ENCODE results near the gene GLT8D1.

GLT8D1 gene

DNA sequence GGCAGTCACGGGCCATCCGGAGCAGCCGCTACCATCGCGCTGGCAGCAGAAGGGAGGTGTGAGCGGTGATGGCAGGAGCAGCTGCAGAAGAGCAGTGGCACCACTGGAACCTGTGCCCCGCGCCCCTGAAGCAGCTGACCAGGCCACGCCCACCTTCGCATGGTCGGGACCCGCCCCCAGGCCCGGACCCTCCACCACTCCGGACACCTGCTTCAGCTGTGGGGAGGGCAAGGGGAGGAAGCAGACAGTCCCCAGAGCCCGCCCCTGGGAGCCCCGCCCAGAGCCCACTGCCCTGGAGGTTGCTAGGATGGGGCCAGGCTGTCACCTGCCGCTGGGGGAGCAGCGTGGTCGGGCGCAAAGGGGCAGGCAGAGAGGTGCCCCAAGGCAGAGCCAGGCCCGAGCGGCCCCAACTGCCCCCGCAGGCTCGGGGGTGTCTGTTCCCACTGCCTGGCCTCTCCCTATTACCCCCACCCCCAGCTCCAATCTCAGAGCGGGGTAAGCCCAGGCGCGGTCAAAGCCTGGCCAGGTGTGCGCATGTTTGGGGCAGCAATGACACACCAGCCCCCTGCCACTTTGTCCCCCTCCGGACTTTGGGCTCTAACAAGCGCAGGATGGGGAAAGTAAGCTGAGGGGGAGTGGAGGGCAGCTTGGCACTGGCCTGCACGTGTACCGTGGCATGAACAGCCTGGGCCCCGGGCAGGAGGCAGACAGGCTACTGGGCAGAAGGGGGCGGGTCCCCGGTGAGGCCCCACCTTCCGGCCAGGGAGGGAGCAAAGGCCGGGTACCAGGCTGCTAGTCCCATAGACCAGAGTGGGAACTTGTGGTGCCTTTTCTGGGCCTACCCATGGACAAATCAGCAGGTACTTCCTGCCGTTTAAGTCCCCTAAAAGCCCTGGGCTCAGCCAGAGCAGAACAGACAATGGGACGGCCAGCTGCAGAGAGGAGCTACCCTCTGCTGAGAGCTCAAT, 9.0 kb upstream of the GLT8D1 start:
- TF ChIP-seq, protein P1, sequence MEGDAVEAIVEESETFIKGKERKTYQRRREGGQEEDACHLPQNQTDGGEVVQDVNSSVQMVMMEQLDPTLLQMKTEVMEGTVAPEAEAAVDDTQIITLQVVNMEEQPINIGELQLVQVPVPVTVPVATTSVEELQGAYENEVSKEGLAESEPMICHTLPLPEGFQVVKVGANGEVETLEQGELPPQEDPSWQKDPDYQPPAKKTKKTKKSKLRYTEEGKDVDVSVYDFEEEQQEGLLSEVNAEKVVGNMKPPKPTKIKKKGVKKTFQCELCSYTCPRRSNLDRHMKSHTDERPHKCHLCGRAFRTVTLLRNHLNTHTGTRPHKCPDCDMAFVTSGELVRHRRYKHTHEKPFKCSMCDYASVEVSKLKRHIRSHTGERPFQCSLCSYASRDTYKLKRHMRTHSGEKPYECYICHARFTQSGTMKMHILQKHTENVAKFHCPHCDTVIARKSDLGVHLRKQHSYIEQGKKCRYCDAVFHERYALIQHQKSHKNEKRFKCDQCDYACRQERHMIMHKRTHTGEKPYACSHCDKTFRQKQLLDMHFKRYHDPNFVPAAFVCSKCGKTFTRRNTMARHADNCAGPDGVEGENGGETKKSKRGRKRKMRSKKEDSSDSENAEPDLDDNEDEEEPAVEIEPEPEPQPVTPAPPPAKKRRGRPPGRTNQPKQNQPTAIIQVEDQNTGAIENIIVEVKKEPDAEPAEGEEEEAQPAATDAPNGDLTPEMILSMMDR (IDR thresholded peaks at IDR 0.05; ENCODE audit: borderline replicate concordance, control extremely low read depth, extremely low read depth, insufficient read depth, missing control alignments), result no peak
- DNase-seq (ENCODE audit: low spot score), result no peak
- in situ Hi-C loops (cut with MboI; ENCODE audit: low sequenced_read_pairs, unreplicated experiment), result no loop called here

DNA sequence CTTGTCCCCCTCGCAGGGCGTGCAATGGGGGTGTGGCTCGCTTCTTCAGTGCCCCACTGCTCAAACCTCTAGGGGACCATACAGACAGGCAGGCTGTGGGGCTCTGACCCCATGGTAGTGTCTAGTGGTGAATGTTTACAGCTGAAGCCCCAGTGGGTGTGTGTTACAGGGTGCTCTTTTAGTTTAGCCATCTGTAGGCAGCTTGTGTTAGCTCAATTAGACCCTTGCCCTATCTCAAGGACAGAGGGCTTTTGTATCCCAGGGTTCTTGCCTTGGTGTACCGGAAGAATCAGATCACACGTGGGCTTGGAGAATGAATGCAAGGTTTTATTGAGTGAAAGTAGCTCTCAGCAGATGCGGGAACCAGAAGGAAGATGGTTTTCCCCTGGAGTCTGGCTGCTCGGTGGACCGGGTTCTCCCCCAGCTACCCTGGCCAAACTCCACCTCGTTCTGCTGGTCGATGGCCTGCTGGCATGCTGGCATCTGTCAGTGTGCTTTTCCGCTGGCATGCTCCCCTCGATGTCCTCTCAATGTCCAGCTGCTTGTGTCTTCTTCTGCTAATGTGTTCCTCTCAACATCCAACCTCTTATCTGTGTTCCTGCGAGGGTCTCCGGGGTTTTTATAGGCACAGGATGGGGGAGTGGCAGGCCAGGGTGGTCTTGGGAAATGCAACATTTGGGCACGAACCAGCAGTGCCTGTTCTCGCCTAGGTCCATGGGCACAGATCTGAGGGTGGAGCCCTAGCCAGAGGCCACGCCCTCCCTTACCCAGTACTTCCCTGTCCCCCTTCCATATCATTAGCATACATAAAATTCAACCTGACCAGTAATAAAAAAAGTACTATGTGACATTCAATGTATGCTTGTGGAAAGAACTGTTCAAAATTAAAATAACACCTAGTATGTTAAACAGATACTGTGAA, 7.0 kb upstream of the GLT8D1 start:
- DNase-seq (ENCODE audit: low spot score), result no peak
- TF ChIP-seq, protein P1 (IDR thresholded peaks at IDR 0.05; ENCODE audit: borderline replicate concordance, control extremely low read depth, extremely low read depth, insufficient read depth, missing control alignments), result no peak
- in situ Hi-C loops (cut with MboI; ENCODE audit: low sequenced_read_pairs, unreplicated experiment), result no loop called here

DNA sequence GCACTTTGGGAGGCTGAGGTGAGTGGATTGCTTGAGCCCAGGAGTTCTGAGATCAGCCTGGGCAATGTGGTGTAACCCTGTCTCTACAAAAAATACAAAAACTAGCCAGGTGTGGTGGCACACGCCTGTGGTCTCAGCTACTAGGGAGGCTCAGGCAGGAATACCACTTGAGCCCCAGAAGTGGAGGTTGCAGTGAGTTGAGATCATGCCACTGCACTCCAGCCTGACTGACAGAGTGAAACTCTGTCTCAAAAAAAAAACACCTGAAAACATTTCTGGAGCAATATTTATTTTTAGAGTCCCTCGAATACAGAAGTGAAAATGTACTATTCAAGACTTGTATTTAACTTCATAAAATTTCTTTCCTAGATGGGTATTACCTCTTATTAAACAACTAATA, 4.9 kb upstream of the GLT8D1 start:
- TF ChIP-seq, protein P1 (IDR thresholded peaks at IDR 0.05; ENCODE audit: borderline replicate concordance, control extremely low read depth, extremely low read depth, insufficient read depth, missing control alignments), result no peak
- in situ Hi-C loops (cut with MboI; ENCODE audit: low sequenced_read_pairs, unreplicated experiment), result no loop called here
- peak; percentile 45 for DNase-seq (ENCODE audit: low spot score)

DNA sequence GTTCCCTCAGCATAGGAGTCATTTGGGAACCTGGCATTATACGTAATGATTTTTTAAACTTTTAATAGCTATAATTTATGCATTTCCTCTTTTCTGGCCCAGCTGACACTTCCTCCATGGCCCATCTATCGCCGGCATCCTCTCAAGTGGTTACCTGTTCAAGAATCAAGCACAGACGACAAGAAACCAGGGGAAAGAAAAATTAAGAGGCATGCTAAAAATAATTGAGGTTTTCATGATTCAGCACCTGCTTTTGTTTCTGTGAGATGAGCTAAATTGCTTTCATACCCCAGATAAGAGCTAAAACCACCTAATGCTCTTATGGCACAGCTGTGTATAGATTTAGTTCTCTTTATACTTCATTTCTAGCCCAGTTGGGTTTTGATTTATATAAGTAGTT, 2.0 kb upstream of the GLT8D1 start:
- TF ChIP-seq, protein P1 (IDR thresholded peaks at IDR 0.05; ENCODE audit: borderline replicate concordance, control extremely low read depth, extremely low read depth, insufficient read depth, missing control alignments), result no peak
- in situ Hi-C loops (cut with MboI; ENCODE audit: low sequenced_read_pairs, unreplicated experiment), result no loop called here
- peak; percentile 51 for DNase-seq (ENCODE audit: low spot score)

DNA sequence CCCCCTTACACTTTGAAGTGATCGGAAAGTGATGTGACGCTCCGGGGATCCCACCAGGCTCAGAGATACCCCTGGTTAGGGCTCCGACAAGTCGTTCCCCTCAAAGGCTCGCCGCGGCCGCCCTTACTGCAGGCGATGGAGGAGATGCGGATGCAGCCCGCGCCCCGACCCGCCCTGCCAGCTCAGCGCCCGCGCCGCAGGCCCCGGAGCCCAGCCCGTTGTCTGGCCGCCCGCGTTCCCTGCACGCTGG, 228 bp downstream of the GLT8D1 start:
- in situ Hi-C loops (cut with MboI; ENCODE audit: low sequenced_read_pairs, unreplicated experiment), result no loop called here
- DNase-seq (ENCODE audit: low spot score), result no peak
- TF ChIP-seq, protein P1 (IDR thresholded peaks at IDR 0.05; ENCODE audit: borderline replicate concordance, control extremely low read depth, extremely low read depth, insufficient read depth, missing control alignments), result no peak

DNA sequence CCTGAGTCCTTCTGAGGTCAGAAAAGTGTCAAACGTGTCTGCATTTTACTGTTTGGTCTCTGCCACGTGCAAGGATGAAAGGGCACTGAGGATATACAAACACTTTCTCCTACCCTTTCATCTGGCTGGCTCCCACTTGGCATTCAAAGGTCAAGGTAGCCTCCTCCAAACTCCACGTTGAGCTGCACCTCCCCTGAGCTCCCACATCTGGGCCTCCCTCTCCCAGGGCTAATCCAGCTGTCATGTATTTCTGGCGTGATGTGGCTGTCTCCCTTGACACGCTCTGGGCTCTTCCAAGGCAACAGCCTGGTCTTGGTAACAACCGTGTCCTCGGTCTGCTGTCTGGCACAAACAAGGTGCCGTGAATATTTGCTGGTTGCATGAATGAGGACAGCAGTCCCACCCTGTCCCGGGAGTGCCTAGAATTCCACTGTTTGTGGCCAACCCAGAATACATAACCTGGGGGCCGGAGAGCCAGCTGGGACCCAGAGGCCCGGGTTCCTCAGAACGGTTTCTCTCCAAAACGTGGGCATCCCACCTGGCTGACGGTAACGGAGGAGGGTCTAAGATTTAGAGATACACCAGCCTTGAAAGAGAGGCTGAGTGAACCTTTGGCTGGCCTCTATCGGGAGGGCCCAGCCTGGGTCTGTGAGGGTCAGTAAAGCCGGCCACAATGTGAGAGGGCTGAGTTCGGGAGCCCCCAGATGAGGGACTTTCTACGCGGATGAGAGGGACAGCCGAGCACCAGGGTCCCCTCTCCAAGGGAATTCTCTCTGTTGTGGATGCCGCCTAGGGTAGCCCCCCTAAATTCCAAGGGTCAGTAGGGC, 767 bp downstream of the GLT8D1 start:
- peak; percentile 32 for DNase-seq (ENCODE audit: low spot score)
- TF ChIP-seq, protein P1 (IDR thresholded peaks at IDR 0.05; ENCODE audit: borderline replicate concordance, control extremely low read depth, extremely low read depth, insufficient read depth, missing control alignments), result no peak
- in situ Hi-C loops (cut with MboI; ENCODE audit: low sequenced_read_pairs, unreplicated experiment), result no loop called here

Data from GM13976 (cell line).